ENCODE results near the gene ENOX2.

- TF ChIP-seq POLR2A (IDR thresholded peaks at IDR 0.05) = no peak
- no peak for TF ChIP-seq CTCF (IDR thresholded peaks at IDR 0.05)
- no peak for TF ChIP-seq POLR2AphosphoS5 (IDR thresholded peaks at IDR 0.05)
These were observed 206.5 kb downstream of the ENOX2 start for GRCh38 chrX:130696542-130696941.
